ENCODE results near the gene KRT39. TPM values are rescaled to one million over a fixed set of nuclear protein-coding genes. Genes with fewer than 3 reads are reported as not detected.

The KRT39 gene
- total RNA-seq, 1 experiment from 2014 or later, result not detected

DNA sequence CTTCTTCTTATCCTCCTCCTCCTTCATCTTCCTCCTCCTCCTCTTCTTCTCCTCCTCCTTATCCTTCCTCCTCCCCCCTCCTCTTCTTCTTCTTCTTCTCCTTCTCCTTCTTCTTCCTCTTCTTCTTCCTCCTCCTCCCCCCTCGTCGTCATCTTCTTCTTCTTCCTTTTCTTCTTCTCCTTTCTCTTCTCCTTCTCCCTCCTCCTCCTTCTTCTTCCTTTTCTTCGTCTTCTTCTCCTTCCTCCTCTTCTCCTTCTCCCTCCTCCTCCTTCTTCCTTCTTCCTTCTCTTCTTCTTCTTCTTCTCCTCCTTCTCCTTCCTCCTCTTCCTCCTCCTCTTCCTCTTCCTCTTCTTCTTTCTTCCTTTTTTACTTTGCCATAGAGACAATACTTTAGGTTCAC is 24.2 kb downstream of the KRT39 start:
- H3K9me3 ChIP-seq (ENCODE audit: low read depth, low read length, poor library complexity, severe bottlenecking), result no peaks in the 10 kb centered on the region
- TF ChIP-seq, protein P1, sequence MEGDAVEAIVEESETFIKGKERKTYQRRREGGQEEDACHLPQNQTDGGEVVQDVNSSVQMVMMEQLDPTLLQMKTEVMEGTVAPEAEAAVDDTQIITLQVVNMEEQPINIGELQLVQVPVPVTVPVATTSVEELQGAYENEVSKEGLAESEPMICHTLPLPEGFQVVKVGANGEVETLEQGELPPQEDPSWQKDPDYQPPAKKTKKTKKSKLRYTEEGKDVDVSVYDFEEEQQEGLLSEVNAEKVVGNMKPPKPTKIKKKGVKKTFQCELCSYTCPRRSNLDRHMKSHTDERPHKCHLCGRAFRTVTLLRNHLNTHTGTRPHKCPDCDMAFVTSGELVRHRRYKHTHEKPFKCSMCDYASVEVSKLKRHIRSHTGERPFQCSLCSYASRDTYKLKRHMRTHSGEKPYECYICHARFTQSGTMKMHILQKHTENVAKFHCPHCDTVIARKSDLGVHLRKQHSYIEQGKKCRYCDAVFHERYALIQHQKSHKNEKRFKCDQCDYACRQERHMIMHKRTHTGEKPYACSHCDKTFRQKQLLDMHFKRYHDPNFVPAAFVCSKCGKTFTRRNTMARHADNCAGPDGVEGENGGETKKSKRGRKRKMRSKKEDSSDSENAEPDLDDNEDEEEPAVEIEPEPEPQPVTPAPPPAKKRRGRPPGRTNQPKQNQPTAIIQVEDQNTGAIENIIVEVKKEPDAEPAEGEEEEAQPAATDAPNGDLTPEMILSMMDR (conservative IDR thresholded peaks at IDR 0.05; ENCODE audit: low read depth, low read length), result no peak
- no peak for TF ChIP-seq EZH2 (IDR thresholded peaks at IDR 0.05; ENCODE audit: borderline replicate concordance, low read depth, low read length, poor library complexity, severe bottlenecking)
- intact Hi-C loops (cut with micrococcal nuclease; ENCODE audit: unreplicated experiment), result no loop called here
- CTCF ChIA-PET, result no interaction called here
- H3K27me3 ChIP-seq (replicated peaks; ENCODE audit: insufficient read depth, low read depth, low read length, poor library complexity), result no peaks in the 10 kb centered on the region
- H3K4me1 ChIP-seq (ENCODE audit: insufficient read depth, low read length, poor library complexity, severe bottlenecking), result no peaks in the 10 kb centered on the region
- no peaks in the 10 kb centered on the region for H3K36me3 ChIP-seq (ENCODE audit: insufficient read depth, low read length, poor library complexity, severe bottlenecking)
- H3K27ac ChIP-seq (ENCODE audit: low read depth, low read length, poor library complexity, severe bottlenecking), result no peak overlapping the region
- POLR2A ChIA-PET (ENCODE audit: low non-redundant PET), result no interaction called here
- no TSS peak for BruUV-seq (replicated peaks)
- DNase-seq (ENCODE audit: low spot score), result no peak
- no peak overlapping the region for H3K4me3 ChIP-seq (ENCODE audit: low read depth, low read length, poor library complexity, severe bottlenecking)

DNA sequence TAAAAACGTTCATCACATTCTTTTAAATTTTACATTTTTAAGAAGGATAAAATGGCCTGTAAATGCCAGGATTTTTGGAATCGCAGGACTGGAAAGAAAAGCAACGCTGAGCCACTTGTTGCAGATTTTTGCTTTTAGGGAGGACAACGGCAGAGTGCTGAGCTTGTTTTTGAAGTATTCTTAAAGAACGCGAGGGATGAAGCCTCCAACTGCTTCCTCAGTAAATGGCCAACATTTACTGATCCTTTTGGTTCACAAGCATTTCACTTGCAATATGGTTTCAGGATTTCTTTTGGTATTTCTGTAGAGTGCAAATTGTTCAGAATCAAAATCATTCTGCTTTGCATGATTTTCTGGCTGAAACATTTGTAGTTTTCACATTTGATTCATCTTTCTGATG is 26.5 kb downstream of the KRT39 start:
- Histone ChIP-seq H3K27ac (ENCODE audit: low read depth, low read length, poor library complexity, severe bottlenecking) (no peak overlapping the region), H3K27me3 (replicated peaks; ENCODE audit: insufficient read depth, low read depth, low read length, poor library complexity) (no peaks in the 10 kb centered on the region), H3K4me1 (ENCODE audit: insufficient read depth, low read length, poor library complexity, severe bottlenecking) (no peaks in the 10 kb centered on the region), H3K9me3 (ENCODE audit: low read depth, low read length, poor library complexity, severe bottlenecking) (no peaks in the 10 kb centered on the region), H3K36me3 (ENCODE audit: insufficient read depth, low read length, poor library complexity, severe bottlenecking) (no peaks in the 10 kb centered on the region), H3K4me3 (ENCODE audit: low read depth, low read length, poor library complexity, severe bottlenecking) (no peak overlapping the region)
- no peak for DNase-seq (ENCODE audit: low spot score)
- intact Hi-C loops (cut with micrococcal nuclease; ENCODE audit: unreplicated experiment), result no loop called here
- POLR2A ChIA-PET (ENCODE audit: low non-redundant PET), result no interaction called here
- CTCF ChIA-PET, result no interaction called here
- BruUV-seq (replicated peaks), result no TSS peak
- TF ChIP-seq, protein P1 (conservative IDR thresholded peaks at IDR 0.05; ENCODE audit: low read depth, low read length), result no peak
- TF ChIP-seq EZH2 (IDR thresholded peaks at IDR 0.05; ENCODE audit: borderline replicate concordance, low read depth, low read length, poor library complexity, severe bottlenecking), result no peak

DNA sequence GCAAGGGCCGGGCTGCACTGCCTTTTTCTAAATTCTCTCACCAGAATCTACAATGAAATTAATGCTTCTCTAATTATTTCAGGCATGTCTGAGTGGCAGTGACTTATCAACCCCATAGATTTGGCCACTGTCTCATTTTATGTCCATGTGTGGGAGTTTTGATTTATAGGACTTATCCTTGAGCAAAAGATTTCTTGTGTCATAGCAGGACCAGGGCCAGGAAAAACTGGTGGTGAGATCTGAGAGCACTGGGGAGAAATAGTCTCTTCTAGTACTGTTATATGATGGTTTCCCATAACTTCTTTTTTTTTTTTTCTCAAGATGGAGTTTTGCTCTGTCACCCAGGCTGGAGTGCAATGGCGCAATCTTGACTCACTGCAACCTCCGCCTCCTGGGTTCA is 27.8 kb downstream of the KRT39 start:
- Histone ChIP-seq H3K27ac (ENCODE audit: low read depth, low read length, poor library complexity, severe bottlenecking) (no peak overlapping the region), H3K9me3 (ENCODE audit: low read depth, low read length, poor library complexity, severe bottlenecking) (no peaks in the 10 kb centered on the region), H3K36me3 (ENCODE audit: insufficient read depth, low read length, poor library complexity, severe bottlenecking) (no peaks in the 10 kb centered on the region), H3K4me3 (ENCODE audit: low read depth, low read length, poor library complexity, severe bottlenecking) (no peak overlapping the region), H3K4me1 (ENCODE audit: insufficient read depth, low read length, poor library complexity, severe bottlenecking) (no peaks in the 10 kb centered on the region), H3K27me3 (replicated peaks; ENCODE audit: insufficient read depth, low read depth, low read length, poor library complexity) (no peaks in the 10 kb centered on the region)
- POLR2A ChIA-PET (ENCODE audit: low non-redundant PET), result no interaction called here
- TF ChIP-seq, protein P1 (conservative IDR thresholded peaks at IDR 0.05; ENCODE audit: low read depth, low read length), result no peak
- TF ChIP-seq EZH2 (IDR thresholded peaks at IDR 0.05; ENCODE audit: borderline replicate concordance, low read depth, low read length, poor library complexity, severe bottlenecking), result no peak
- CTCF ChIA-PET, result no interaction called here
- no peak for DNase-seq (ENCODE audit: low spot score)
- BruUV-seq (replicated peaks), result no TSS peak
- intact Hi-C loops (cut with micrococcal nuclease; ENCODE audit: unreplicated experiment), result no loop called here

Data from A673 (cell line).